ENCODE data around the gene DNAH10.

DNA sequence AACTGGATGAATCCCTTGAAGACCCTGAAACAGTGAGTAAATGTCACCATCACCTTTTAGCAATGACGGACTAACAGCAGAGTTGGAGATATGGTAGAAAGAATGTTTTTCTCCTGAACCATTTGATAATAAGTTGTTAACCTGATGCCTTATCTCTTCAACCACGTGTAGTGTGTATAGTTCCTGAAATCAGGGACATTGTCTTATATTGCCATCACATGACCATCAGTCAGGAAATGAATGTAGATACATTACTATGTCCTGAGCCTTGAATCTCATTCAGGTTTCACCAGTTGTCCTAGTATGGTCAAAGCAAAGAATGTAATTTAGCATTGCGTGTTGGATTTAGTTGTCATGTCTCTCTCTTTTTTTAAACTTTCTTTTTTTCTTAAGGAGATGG is 34.2 kb upstream of the DNAH10 start:
- TF ChIP-seq, protein P1, sequence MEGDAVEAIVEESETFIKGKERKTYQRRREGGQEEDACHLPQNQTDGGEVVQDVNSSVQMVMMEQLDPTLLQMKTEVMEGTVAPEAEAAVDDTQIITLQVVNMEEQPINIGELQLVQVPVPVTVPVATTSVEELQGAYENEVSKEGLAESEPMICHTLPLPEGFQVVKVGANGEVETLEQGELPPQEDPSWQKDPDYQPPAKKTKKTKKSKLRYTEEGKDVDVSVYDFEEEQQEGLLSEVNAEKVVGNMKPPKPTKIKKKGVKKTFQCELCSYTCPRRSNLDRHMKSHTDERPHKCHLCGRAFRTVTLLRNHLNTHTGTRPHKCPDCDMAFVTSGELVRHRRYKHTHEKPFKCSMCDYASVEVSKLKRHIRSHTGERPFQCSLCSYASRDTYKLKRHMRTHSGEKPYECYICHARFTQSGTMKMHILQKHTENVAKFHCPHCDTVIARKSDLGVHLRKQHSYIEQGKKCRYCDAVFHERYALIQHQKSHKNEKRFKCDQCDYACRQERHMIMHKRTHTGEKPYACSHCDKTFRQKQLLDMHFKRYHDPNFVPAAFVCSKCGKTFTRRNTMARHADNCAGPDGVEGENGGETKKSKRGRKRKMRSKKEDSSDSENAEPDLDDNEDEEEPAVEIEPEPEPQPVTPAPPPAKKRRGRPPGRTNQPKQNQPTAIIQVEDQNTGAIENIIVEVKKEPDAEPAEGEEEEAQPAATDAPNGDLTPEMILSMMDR (IDR thresholded peaks at IDR 0.05; ENCODE audit: poor library complexity) = no peak
- TF ChIP-seq EZH2 (IDR thresholded peaks at IDR 0.05; ENCODE audit: borderline replicate concordance) = no peak
- TF ChIP-seq EZH2phosphoT487 (IDR thresholded peaks at IDR 0.05; ENCODE audit: low read depth, severe bottlenecking, unreplicated experiment) = no peak
